HG02588 (cell line): Measurements from ENCODE around the gene FAXC.

Source experiments
- ATAC-seq: cut with Tn5 transposase; IDR thresholded peaks from one replicate; pipeline ENCODE4 v1.9.1; 2021; ENCODE audit warnings: mild to moderate bottlenecking, moderate library complexity; ENCODE audit not compliant: unreplicated experiment

Gene FAXC

GRCh38 chr6:99349171-99350141, at the start of gene FAXC:
Gene FAXC, minus strand, starts transcription at chr6:99349674. Its CDS starts 302 bp downstream, at chr6:99349372.
- no peak for ATAC-seq

DNA sequence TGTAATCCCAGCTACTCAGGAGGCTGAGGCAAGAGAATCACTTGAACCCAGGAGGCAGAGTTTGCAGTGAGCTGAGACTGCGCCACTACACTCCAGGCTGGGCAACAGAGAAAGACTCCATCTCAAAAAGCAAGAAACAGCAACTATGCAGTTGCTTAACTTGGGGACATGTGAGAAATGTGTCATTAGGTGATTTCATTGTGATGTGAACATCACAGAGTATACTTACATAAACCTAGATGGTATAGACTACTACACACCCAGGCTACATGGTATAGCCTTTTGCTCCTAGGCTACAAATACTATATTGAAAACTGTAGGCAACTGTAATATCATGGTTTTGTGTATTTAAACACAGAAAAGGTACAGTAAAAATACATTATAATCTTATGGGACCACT, 47.8 kb upstream of the FAXC start:
- ATAC-seq: no peak

- ATAC-seq: peak; percentile 82
Observed at GRCh38 chr6:99393698-99394531, 44.4 kb upstream of the FAXC start, which contains the start of gene COQ3. Gene COQ3, minus strand, starts transcription at chr6:99394195. Its CDS starts 16 bp downstream, at chr6:99394179.

DNA sequence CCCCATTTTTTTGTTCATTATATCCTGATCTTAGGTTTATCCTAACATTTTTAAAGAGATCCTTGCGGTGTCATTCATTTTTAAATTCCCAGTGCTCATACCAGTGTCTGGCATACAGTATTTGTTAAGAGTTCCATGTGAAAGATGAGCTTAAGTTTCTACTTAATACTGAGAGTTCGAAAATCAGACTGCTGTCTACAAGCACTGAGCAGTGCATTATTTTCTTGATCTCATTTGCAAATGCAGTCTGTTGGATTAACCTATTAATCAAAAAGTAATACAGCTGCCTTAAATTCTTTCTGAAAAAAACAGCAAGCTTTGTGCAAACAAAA, 43.9 kb upstream of the FAXC start:
- ATAC-seq: peak; percentile 10

GRCh38 chr6:99390896-99391295, 41.4 kb upstream of the FAXC start:
- ATAC-seq: no peak

DNA sequence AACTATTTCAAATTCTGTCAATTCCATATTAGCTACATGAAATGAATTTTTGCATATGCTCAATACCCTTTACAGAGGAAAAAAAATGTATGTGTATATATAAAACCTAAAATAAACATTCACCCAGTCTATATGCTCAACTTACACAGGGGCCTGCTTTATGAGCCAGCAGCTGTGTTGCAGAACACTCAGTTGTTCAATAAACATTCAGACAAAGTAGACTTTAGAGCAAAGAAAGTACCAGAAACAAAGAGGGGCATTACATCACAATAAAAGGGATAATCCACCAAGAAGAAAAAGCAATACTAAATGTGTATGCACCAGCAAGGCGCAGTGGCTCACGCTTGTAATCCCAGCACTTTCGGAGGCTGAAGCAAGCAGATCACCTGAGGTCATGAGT, 35.0 kb upstream of the FAXC start:
- no peak for ATAC-seq

DNA sequence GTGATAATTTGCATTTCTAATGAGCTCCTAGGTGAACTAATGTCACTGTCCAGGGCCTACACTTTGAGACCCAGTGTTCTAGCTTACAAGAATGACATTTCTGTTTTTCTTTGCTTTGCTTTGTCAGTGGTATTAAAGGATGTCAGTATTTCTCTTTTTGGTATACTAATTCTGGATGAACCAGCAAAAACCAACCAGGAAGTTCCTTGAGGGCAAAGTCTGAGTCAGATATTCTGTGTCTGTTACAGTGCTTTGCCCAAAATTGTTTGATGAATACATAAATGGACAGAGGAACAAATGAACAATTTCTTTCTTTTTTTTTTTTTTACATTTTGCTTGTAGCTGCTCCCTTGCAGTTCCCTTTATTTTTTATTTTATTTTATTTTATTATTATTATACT, 29.2 kb upstream of the FAXC start:
- no peak for ATAC-seq

DNA sequence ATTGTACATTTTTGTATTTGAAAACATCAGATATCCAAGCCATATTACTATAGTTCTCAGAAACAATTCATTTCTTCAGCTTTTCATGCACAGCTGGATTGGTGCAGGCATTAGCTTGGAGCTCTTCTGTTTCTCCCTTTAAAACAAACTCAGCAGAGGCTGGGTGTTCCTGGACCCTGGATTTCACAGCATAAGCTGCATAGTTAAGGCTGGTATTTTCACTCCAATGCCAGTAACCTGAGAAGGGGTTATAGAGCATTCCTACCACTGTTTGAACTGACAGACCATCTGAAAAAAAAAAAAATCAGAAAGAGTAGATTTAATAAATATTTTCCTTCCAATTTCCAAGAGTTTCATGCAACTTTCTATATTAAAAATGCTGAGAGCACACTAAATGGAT, 20.1 kb upstream of the FAXC start:
- ATAC-seq: no peak

DNA sequence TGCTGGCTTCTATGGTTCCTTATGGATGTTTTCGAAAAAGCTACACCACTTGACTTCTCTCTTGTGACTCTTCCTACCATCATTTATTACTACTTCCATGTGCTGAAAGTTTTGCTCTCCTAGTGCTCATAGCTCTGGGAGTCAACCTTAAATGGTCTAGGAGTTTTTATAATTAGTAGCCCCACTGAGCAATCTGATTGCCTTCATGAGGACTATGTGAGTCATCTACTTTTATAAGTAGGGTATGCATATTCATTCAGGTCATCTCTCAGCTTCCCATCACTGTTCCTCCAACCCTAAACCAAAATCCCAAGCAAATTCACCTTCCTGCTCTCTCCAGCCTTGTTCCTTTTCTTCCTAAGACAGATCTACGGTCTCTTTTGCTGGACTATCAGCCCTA, 17.4 kb upstream of the FAXC start:
- no peak for ATAC-seq

- ATAC-seq: peak; percentile 94
Observed at GRCh38 chr6:99364026-99364425, 14.6 kb upstream of the FAXC start.

- no peak for ATAC-seq
Observed at GRCh38 chr6:99362678-99363268, 13.3 kb upstream of the FAXC start.

- ATAC-seq: no peak
Observed at GRCh38 chr6:99359800-99360199, 10.3 kb upstream of the FAXC start.

DNA sequence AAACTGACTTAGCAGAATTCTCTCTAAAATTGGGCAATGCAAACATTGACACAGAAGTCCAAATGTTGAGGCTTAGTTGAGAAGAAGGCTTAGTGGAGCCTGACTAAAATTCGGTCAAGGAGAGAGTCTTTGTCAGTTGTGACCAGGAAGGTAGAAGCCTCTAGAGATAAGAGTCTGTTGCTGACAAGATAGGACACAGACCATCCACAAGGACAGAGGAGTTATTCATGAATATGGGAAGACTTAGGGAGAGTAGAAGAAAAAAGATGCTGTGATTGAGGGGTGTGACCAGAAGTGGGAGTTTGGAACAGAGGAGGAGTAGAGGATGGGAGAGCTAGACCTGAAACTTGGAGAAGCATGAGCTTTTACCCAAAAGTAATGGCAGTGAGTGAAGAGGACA, 7.2 kb upstream of the FAXC start:
- no peak for ATAC-seq

DNA sequence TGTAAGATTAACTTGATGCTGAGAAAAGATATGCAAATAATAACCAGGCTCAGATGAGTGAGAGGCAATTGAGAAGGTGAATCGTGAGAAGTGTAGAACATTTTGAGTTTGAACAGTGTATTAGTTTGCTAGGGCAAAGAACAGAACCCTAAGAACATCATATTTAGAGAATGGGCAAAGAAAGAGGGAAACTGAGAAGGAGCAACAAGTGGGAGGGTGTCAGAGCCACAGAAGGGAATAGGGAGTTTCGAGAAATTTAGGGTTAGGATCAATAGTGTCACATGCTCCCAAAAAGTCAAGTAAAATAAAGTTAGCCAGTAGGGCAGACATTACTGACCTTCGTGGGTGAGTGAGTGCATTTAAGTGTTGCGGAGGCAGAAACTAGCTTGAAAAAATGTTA, 5.5 kb upstream of the FAXC start:
- no peak for ATAC-seq

DNA sequence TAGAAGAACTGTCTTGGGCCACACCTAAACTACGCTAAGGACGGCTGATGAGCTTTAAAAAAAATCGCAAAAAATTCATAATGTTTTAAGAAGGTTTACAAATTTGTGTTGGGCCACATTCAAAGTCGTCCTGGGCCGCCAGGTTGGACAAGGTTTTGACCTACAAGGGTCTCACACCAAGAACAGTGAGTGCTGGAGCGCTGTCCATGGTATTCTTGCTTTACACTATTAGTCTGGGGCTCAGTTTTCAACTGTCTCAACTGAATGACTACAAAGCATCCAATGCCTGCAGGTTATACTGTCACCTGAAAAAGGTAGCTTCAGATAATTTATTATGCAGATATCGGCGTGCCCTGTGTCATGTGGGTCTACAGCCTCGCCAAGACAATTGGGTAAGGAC, 3.7 kb upstream of the FAXC start:
- no peak for ATAC-seq

GRCh38 chr6:99350573-99350972, 1.1 kb upstream of the FAXC start:
- ATAC-seq: no peak

GRCh38 chr6:99348288-99349170, 945 bp downstream of the FAXC start:
- ATAC-seq: no peak

DNA sequence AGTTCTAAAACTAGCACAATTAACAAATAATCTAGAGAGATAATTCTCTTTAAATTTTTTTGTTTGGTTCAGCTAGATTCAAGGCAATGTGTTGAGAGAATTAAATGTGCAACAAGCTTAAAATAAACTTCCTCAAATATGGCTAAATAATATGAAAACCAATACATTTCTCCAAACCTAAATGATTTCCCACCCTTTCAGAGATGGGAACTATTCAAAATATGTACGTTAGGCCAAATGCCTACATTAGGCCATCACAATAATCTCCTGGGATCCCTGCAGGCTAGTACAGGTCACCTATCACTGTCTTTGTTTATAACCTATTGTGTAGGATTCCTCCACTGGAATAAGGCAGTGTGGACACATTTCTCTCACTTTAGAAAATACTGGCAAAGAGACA, 1.7 kb downstream of the FAXC start:
- no peak for ATAC-seq

DNA sequence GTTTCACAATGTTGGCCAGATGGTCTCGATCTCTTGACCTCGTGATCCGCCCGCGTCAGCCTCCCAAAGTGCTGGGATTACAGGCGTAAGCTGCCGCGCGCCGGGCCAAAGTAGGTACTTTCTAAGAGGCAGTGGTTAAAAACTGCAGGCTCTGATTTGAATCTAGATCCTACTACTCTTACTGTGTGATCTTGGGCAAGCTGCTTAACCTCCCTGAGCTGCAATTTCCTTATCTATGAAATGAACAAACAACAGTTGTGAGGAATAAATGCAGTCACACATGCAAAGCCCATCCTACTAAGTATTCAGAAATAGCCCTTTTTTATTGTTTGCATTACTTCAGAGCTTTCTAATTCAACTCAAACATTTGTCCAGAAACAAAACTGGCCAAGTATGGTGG, 2.9 kb downstream of the FAXC start:
- ATAC-seq: no peak

DNA sequence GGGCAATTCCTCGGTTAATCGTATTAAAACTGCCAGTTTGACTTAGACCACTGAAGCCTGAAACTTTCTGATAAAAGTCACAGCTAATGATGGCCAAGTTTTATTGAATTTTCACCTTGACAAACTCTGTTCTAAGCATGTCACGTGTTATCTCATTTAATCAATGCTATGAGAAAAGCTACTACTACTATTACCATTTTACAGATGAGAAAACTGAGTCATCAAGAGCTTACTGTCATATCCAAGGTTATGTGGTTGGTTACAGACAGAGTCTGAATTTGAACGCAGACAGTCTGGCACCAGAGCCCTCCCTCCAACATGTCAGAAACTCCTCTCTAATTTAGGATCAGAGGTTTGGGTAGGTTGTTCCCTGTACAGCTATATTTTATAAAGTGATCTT, 4.3 kb downstream of the FAXC start:
- ATAC-seq: no peak

- ATAC-seq: no peak
Observed at GRCh38 chr6:99344289-99344688, 5.2 kb downstream of the FAXC start.
